ENCODE results near the gene SPARCL1.

The SPARCL1 gene

DNA sequence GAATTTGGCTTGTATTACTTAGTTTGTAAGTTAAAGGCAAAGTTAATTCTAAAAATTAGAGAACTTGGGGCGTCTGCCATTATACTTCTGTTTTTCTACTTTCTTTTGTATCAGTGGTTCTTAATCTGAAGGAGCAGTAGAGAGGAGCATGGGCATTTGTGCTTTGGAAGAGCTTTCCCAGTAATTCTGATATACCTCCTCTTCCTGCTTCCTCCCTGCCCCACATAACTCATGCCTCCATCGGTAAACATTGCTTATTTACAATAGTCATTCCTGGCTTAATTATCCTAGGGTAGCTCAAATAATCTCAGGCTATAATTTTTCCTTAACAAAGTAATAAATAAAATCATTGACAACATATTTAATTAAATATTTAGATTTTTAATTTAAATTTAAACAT lies 37.1 kb upstream of the SPARCL1 start:
- H2AFZ ChIP-seq (ENCODE audit: low read depth, low read length, severe bottlenecking) = no peak overlapping the region
- no peaks in the 10 kb centered on the region for H3K9me3 ChIP-seq (ENCODE audit: insufficient read depth, low read length)
- no peak overlapping the region for H3K27ac ChIP-seq (ENCODE audit: low read depth, low read length)
- H3K36me3 ChIP-seq (ENCODE audit: low read length) = no peaks in the 10 kb centered on the region
- no peak overlapping the region for H3K4me3 ChIP-seq (ENCODE audit: insufficient read depth, low read length, poor library complexity, severe bottlenecking)
- no peaks in the 10 kb centered on the region for H3K79me2 ChIP-seq (ENCODE audit: insufficient read depth, low read length)
- H3K9ac ChIP-seq (ENCODE audit: low read length) = no peak overlapping the region
- no peaks in the 10 kb centered on the region for H3K9me2 ChIP-seq (replicated peaks; ENCODE audit: insufficient read depth, low read length)
- no peaks in the 10 kb centered on the region for H3F3A ChIP-seq (ENCODE audit: insufficient read depth)
- TF ChIP-seq, protein P1, sequence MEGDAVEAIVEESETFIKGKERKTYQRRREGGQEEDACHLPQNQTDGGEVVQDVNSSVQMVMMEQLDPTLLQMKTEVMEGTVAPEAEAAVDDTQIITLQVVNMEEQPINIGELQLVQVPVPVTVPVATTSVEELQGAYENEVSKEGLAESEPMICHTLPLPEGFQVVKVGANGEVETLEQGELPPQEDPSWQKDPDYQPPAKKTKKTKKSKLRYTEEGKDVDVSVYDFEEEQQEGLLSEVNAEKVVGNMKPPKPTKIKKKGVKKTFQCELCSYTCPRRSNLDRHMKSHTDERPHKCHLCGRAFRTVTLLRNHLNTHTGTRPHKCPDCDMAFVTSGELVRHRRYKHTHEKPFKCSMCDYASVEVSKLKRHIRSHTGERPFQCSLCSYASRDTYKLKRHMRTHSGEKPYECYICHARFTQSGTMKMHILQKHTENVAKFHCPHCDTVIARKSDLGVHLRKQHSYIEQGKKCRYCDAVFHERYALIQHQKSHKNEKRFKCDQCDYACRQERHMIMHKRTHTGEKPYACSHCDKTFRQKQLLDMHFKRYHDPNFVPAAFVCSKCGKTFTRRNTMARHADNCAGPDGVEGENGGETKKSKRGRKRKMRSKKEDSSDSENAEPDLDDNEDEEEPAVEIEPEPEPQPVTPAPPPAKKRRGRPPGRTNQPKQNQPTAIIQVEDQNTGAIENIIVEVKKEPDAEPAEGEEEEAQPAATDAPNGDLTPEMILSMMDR (IDR thresholded peaks at IDR 0.05; ENCODE audit: insufficient read depth, low read length, poor library complexity, severe bottlenecking) = no peak
- TF ChIP-seq EZH2phosphoT487 (conservative IDR thresholded peaks at IDR 0.05; ENCODE audit: low read length) = no peak
- no peaks in the 10 kb centered on the region for H3K27me3 ChIP-seq (ENCODE audit: low read length)
- no peaks in the 10 kb centered on the region for H4K20me1 ChIP-seq (ENCODE audit: low read depth, low read length)
- H3K4me2 ChIP-seq (ENCODE audit: low read depth, low read length, poor library complexity, severe bottlenecking) = no peak overlapping the region

DNA sequence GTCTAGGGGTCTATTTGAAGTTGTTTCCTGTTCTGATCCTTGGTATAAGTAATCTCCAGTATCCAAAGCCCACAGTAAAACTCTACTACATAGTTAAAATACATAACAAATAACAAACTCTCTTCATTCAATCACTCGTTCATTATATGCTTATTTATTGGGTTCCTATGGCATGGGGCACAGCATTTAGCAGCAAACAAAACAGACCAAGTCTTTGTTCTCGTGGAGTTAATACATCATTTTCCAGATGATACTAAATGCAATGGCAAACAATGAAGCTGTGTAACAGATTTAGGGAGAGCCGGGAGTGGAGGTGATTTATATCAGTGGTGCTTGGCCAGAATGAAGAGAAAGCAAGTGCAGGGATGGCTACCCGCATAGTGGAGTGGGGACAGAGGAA lies 36.6 kb upstream of the SPARCL1 start:
- Histone ChIP-seq H3K4me2 (ENCODE audit: low read depth, low read length, poor library complexity, severe bottlenecking) (no peak overlapping the region), H3K9me2 (replicated peaks; ENCODE audit: insufficient read depth, low read length) (no peaks in the 10 kb centered on the region), H3K27me3 (ENCODE audit: low read length) (no peaks in the 10 kb centered on the region), H3K36me3 (ENCODE audit: low read length) (no peaks in the 10 kb centered on the region), H2AFZ (ENCODE audit: low read depth, low read length, severe bottlenecking) (no peak overlapping the region), H3K27ac (ENCODE audit: low read depth, low read length) (no peak overlapping the region), H3K79me2 (ENCODE audit: insufficient read depth, low read length) (no peaks in the 10 kb centered on the region), H3K9me3 (ENCODE audit: insufficient read depth, low read length) (no peaks in the 10 kb centered on the region), H3F3A (ENCODE audit: insufficient read depth) (no peaks in the 10 kb centered on the region), H3K9ac (ENCODE audit: low read length) (no peak overlapping the region), H4K20me1 (ENCODE audit: low read depth, low read length) (no peaks in the 10 kb centered on the region), H3K4me3 (ENCODE audit: insufficient read depth, low read length, poor library complexity, severe bottlenecking) (no peak overlapping the region)
- TF ChIP-seq EZH2phosphoT487 (conservative IDR thresholded peaks at IDR 0.05; ENCODE audit: low read length) = no peak
- TF ChIP-seq, protein P1 (IDR thresholded peaks at IDR 0.05; ENCODE audit: insufficient read depth, low read length, poor library complexity, severe bottlenecking) = no peak

DNA sequence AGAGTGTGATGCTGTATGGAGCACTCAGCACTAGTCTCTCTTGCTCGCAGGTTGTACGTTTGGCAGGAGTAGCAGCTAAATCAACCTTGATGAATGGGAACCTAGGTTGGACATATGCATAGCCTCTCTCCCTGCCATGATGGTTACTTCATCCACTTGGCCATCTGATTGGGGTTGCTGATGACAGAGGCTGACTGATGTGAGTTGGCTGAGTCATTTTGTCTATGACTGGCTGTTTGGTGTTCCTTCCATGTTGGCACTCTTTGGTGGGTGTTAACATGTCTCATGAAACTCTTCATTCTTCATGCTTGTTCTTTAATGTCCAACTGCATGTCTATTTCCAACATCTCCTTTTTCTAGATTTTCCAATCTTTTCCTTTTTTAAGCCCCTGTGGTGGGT lies 31.6 kb upstream of the SPARCL1 start:
- H3K27me3 ChIP-seq (ENCODE audit: low read length) = no peaks in the 10 kb centered on the region
- H3K27ac ChIP-seq (ENCODE audit: low read depth, low read length) = no peak overlapping the region
- no peaks in the 10 kb centered on the region for H3K9me2 ChIP-seq (replicated peaks; ENCODE audit: insufficient read depth, low read length)
- no peaks in the 10 kb centered on the region for H3K36me3 ChIP-seq (ENCODE audit: low read length)
- H2AFZ ChIP-seq (ENCODE audit: low read depth, low read length, severe bottlenecking) = no peak overlapping the region
- no peaks in the 10 kb centered on the region for H3K9me3 ChIP-seq (ENCODE audit: insufficient read depth, low read length)
- H3K79me2 ChIP-seq (ENCODE audit: insufficient read depth, low read length) = no peaks in the 10 kb centered on the region
- no peak overlapping the region for H3K9ac ChIP-seq (ENCODE audit: low read length)
- H3F3A ChIP-seq (ENCODE audit: insufficient read depth) = no peaks in the 10 kb centered on the region
- H3K4me2 ChIP-seq (ENCODE audit: low read depth, low read length, poor library complexity, severe bottlenecking) = no peak overlapping the region
- TF ChIP-seq EZH2phosphoT487 (conservative IDR thresholded peaks at IDR 0.05; ENCODE audit: low read length) = no peak
- TF ChIP-seq, protein P1 (IDR thresholded peaks at IDR 0.05; ENCODE audit: insufficient read depth, low read length, poor library complexity, severe bottlenecking) = no peak
- no peaks in the 10 kb centered on the region for H4K20me1 ChIP-seq (ENCODE audit: low read depth, low read length)
- no peak overlapping the region for H3K4me3 ChIP-seq (ENCODE audit: insufficient read depth, low read length, poor library complexity, severe bottlenecking)

All from SU-DHL-6 (cell line).